Measurements from ENCODE around the gene MRRF.

DNA sequence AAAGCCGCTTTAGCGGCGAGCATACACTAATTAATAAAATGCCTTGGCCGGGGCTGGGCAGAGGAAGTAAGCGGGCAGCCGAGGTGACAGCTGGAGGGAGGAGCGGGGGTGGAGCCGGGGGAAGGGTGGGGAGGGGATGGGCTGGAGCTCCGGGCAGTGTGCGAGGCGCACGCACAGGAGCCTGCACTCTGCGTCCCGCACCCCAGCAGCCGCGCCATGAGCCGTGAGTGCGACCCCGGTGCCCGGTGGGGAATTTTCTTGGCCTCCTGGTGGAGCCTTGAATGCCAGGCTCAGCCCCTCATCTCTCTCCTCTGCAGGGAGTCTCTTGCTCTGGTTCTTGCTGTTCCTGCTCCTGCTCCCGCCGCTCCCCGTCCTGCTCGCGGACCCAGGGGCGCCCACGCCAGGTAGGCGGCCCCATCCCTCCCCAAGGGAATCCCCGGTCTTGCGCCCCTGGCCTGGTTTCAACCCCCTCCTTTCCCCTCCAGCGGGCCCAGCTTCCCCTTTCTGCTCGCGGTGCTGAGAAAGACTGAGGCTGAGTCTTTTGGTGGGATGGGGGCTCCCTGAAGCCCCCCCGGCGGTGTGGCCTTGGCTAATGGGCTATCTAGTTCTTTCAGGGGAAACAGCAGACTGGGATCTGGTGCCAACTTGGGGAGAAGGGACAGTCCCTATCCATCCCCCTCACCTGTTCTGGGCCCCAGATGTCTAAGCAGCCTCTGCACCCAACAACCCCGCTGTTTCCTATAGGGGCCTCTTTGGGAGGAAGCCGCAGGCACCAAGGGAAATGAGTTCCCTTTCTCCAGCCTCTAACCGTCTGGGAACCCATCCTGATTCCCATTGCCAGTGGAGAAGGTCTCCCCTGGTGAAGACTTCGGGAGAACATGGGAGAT lies 106.4 kb downstream of the MRRF start, which contains the start of gene PTGS1:
- TF ChIP-seq CTCF (IDR thresholded peaks at IDR 0.05): no peak
- TF ChIP-seq EZH2 (IDR thresholded peaks at IDR 0.05): peak; percentile 50
- TF ChIP-seq EZH2phosphoT487 (IDR thresholded peaks at IDR 0.05): no peak
